Type B pancreatic cell (in vitro differentiated cells): ENCODE measurements around the gene CS. TPM values are rescaled to one million over a fixed set of nuclear protein-coding genes. Genes with fewer than 3 reads are reported as not detected.
A peak's percentile ranks its signal among the peaks of the same experiment; 100 is the strongest.
"Not testable (repeated sequence)": the region's sequence is repeated elsewhere in the genome, so short reads cannot be mapped to it uniquely, and the experiment has no call there.

Experiments
- DNase-seq: peaks from one replicate; pipeline ENCODE4 v3.0.0; 2021; ENCODE audit warnings: mixed read lengths; ENCODE audit not compliant: unreplicated experiment; ENCODE audit errors: extremely low spot score
- H3K27ac Mint-ChIP-seq: 2 replicates; pipeline ENCODE4 v1.8.0; 2021; ENCODE audit warnings: mild to moderate bottlenecking, mixed read lengths
- H3K27me3 Mint-ChIP-seq: 2 replicates; pipeline ENCODE4 v1.8.0; 2021; ENCODE audit warnings: mixed read lengths
- H3K36me3 Mint-ChIP-seq: 2 replicates; pipeline ENCODE4 v1.8.0; 2021; ENCODE audit warnings: mixed read lengths
- H3K4me1 Mint-ChIP-seq: one replicate; pipeline ENCODE4 v1.8.0; 2021; ENCODE audit warnings: mixed read lengths; ENCODE audit not compliant: unreplicated experiment
- H3K4me3 Mint-ChIP-seq: 2 replicates; pipeline ENCODE4 v1.8.0; 2021; ENCODE audit warnings: mild to moderate bottlenecking, mixed read lengths
- H3K9me3 Mint-ChIP-seq: 2 replicates; pipeline ENCODE4 v1.8.0; 2021; ENCODE audit warnings: mixed read lengths
- long read RNA-seq: library from polyadenylated mRNA; unstranded; transcript quantifications from one replicate; pipeline ENCODE4 v2.0.0, GENCODE V29; 2020
- total RNA-seq: library from RNA; stranded (reverse); gene quantifications from 2 replicates; pipeline ENCODE4 v1.2.1, GENCODE V29; 2021; ENCODE audit warnings: low replicate concordance
- TF ChIP-seq, protein P1 (sequence below): fragments of 200-600 bp; sonication (generic); conservative IDR thresholded peaks from 2 replicates; pipeline ENCODE4 v1.5.0; 2021; ENCODE audit warnings: antibody characterized with exemption, mild to moderate bottlenecking

Gene CS
- 278 and 290 TPM in 2 replicates for total RNA-seq
- long read RNA-seq, transcript CS-201 (11 exons, 2,975 nt): major isoform, 10 of 17 reads
- long read RNA-seq, partial matches to known transcripts: 4 of 17 reads
- long read RNA-seq, other reads (novel, unspliced or antisense): 3 of 17 reads

DNA sequence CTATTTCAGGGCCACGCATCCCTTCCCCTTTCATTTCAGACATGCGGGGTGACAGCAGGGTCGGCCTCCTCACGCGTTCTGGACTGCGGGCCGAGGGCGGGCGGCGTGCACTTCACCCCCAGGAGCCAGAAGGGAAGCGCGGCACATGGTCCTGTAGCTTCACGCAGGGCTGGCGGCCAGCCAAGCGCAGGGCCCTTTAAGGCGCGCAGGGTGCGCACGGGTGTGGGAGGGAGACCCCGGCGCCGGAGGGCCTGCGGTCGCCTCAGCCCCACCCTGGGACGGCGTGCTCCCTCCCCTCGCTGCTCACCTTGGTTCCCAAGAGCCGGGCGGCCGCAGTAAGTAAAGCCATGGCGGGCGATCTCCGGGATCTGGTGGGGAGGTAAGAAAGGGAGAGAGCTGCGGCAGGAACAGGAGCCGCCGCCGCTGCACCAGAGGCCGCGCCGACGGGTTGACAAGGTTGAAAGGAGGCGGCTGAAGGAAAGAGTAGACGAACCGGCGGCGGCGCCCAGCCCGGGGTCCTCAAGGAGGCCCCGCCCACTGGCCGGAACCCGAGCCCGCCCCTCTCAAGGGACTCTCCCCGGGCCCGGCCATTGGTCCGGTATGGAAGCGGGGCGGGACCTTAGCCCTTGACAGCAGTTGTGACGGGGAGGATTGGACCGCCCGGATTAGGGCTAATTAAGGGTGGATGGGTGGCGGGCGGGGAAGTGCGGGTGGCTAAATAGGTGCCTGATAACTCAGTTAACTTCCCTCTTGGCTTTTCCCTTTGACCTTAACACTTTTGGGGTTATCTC lies at the start of gene CS:
TSS of gene CS (minus strand) at position 478 of the 791 bp plus-strand sequence. CDS start at position 349, 129 bp downstream.
- peak; percentile 98 for DNase-seq
- Mint-ChIP-seq H3K4me1 (peaks cover 38% of the 10 kb centered on the region), H3K27ac (peak within 1 kb of the TSS; percentile 94), H3K9me3 (no peaks in the 10 kb centered on the region), H3K36me3 (peaks cover 10% of the 10 kb centered on the region), H3K27me3 (no peaks in the 10 kb centered on the region), H3K4me3 (peak within 1 kb of the TSS; percentile 98)
- TF ChIP-seq, protein P1, sequence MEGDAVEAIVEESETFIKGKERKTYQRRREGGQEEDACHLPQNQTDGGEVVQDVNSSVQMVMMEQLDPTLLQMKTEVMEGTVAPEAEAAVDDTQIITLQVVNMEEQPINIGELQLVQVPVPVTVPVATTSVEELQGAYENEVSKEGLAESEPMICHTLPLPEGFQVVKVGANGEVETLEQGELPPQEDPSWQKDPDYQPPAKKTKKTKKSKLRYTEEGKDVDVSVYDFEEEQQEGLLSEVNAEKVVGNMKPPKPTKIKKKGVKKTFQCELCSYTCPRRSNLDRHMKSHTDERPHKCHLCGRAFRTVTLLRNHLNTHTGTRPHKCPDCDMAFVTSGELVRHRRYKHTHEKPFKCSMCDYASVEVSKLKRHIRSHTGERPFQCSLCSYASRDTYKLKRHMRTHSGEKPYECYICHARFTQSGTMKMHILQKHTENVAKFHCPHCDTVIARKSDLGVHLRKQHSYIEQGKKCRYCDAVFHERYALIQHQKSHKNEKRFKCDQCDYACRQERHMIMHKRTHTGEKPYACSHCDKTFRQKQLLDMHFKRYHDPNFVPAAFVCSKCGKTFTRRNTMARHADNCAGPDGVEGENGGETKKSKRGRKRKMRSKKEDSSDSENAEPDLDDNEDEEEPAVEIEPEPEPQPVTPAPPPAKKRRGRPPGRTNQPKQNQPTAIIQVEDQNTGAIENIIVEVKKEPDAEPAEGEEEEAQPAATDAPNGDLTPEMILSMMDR: no peak

DNA sequence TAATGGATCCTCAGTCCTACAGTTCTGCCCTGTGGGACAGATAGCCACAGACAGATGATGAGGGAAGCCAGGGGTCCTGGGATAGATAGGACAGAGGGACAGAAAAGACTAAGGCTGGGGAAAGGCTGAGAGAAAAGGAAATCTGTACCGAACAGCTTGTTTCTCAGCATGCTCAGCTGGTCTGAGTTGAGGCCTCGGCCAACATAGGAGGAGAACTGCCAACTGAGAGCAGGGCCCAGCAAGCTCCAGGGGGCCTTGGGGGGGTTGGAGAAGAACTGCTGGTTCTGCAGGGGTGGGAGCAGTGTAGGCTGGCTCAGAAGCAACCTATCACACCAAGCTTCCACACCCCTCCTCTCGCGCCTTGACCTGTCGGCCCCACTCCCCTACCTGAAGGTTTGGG lies 48.6 kb upstream of the CS start:
- TF ChIP-seq, protein P1: no peak

DNA sequence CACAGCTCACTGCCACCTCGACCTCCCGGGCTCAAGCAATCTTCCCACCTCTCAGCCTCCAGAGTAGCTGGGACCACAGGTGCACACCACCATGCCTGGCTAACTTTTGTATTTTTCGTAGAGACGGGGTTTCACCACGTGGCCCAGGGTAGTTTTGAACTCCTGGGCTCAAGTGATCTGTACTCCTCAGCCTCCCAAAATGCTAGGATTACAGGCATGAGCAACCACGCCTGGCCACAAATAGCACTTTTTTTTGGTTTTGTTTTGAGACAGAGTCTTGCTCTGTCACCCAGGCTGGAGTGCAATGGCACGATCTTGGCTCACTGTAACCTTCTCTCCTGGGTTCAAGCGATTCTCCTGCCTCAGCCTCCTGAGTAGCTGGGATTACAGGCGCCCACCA lies 47.1 kb upstream of the CS start:
- H3K36me3 Mint-ChIP-seq: peaks cover 33% of the 10 kb centered on the region
- not testable (repeated sequence) for H3K9me3 Mint-ChIP-seq, H3K4me1 Mint-ChIP-seq, H3K4me3 Mint-ChIP-seq, H3K27ac Mint-ChIP-seq, H3K27me3 Mint-ChIP-seq, DNase-seq

More for the DNA sequence above, 48.6 kb upstream of the CS start:
- no peaks in the 10 kb centered on the region for H3K4me1 Mint-ChIP-seq
- no peaks in the 10 kb centered on the region for H3K9me3 Mint-ChIP-seq
- H3K36me3 Mint-ChIP-seq: peaks cover 27% of the 10 kb centered on the region
- no peak overlapping the region for H3K27ac Mint-ChIP-seq
- H3K4me3 Mint-ChIP-seq: no peak overlapping the region
- no peak for DNase-seq
- H3K27me3 Mint-ChIP-seq: no peaks in the 10 kb centered on the region

DNA sequence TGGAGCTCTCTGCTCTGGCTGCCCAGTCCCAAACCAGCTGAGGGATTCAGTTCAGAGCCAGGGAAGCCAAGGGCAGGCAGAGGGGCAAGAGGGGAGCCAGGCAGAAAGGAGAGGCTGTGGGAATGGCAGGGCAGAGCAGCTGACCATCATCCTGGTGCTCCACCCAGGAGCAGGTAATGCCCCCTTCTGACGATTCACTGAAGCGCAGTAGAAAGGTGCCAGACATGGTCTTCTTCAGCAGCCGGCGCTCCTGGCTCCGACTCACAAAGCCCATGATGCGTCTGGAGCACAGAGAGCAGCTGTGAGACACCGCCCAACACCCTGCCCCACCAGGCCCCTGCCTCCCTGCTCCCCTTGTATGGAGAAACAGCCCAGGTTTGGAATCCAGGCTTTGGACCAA lies 46.5 kb upstream of the CS start:
- TF ChIP-seq, protein P1: no peak
- H3K9me3 Mint-ChIP-seq: no peaks in the 10 kb centered on the region
- peaks cover 33% of the 10 kb centered on the region for H3K36me3 Mint-ChIP-seq
- H3K27ac Mint-ChIP-seq: no peak overlapping the region
- no peaks in the 10 kb centered on the region for H3K4me1 Mint-ChIP-seq
- H3K4me3 Mint-ChIP-seq: no peak overlapping the region
- no peak for DNase-seq
- H3K27me3 Mint-ChIP-seq: no peaks in the 10 kb centered on the region

DNA sequence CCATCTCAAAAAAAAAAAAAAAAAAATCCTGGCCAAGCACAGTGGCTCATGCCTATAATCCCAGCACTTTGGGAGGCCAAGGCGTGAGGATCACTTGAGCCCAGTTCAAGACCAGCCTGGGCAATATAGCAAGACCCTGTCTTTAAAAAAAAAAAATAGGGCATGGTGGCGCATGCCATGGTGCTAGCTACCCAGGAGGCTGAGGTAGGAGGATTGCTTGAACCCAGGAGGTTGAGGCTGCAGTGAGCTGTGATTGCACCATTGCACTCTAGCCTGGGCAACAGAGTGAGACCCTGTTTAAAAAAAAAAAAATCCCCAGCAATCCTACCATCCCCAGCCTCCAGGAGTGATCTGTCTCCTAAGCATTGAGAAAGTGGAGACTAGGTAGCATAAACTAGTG lies 42.2 kb upstream of the CS start:
- peaks cover 16% of the 10 kb centered on the region for H3K36me3 Mint-ChIP-seq
- not testable (repeated sequence) for H3K27me3 Mint-ChIP-seq, DNase-seq, H3K9me3 Mint-ChIP-seq, H3K4me3 Mint-ChIP-seq, H3K4me1 Mint-ChIP-seq, H3K27ac Mint-ChIP-seq

DNA sequence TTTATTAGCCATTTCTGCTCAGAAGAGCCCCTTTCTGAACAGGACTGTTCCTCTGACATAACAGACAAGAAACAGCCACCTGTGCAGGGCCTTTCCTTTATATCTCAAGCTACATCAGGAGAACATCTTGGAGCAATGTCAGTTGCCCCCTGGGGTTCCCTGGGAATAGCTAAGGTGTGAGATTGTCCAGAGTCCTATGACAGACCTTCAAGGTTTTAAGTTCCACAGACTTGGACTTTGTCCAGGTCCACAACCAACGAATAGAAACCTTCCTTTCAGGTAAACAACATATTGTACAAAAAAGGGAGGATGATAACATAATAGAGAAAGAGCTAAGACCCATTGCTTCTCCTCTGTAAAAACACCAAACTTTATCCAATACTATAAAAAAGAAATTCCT lies 41.5 kb upstream of the CS start:
- TF ChIP-seq, protein P1: no peak
- Mint-ChIP-seq H3K4me3 (no peak overlapping the region), H3K27ac (no peak overlapping the region), H3K36me3 (peaks cover 16% of the 10 kb centered on the region), H3K27me3 (no peaks in the 10 kb centered on the region), H3K9me3 (no peaks in the 10 kb centered on the region), H3K4me1 (peaks cover 5% of the 10 kb centered on the region)
- DNase-seq: no peak
